ENCODE data around the gene TIAM2. TPM values are rescaled to one million over a fixed set of nuclear protein-coding genes. Genes with fewer than 3 reads are reported as not detected.

The TIAM2 gene
- total and polyA plus RNA-seq, 7 donors = 3.4 to 20.3 (median 10.0) TPM

DNA sequence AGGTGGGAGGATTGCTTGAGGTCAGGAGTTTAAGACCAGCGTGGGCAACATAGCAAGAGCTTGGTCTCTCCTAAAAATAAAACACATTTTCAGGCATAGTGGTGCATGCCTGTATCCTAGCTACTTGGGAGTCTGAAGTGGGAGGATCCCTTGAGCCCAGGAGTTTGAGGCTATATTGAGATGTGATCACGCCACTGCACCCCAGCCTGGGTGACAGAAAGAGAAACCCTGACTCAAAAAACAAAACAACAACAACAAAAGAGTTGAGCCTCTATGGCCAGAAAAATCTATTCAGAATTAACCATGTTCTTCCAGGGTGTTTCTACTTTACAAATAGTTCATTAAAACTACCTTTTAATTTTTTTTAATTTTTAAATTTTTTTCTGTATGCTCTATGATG lies 60.6 kb downstream of the TIAM2 start:
- 89 to 94% (median 93%) methylated on average over 2 of the region's 2 CpGs for WGBS, 3 donors
- intact Hi-C loops (cut with DNase I) = no loop called here
- H3K27ac ChIP-seq = no peak overlapping the region
- DNase-seq = no peak
- H3K36me3 ChIP-seq (ENCODE audit: insufficient read depth in 1 of 2, low read depth in 1 of 2) = no peaks in the 10 kb centered on the region
- TF ChIP-seq, protein P1, sequence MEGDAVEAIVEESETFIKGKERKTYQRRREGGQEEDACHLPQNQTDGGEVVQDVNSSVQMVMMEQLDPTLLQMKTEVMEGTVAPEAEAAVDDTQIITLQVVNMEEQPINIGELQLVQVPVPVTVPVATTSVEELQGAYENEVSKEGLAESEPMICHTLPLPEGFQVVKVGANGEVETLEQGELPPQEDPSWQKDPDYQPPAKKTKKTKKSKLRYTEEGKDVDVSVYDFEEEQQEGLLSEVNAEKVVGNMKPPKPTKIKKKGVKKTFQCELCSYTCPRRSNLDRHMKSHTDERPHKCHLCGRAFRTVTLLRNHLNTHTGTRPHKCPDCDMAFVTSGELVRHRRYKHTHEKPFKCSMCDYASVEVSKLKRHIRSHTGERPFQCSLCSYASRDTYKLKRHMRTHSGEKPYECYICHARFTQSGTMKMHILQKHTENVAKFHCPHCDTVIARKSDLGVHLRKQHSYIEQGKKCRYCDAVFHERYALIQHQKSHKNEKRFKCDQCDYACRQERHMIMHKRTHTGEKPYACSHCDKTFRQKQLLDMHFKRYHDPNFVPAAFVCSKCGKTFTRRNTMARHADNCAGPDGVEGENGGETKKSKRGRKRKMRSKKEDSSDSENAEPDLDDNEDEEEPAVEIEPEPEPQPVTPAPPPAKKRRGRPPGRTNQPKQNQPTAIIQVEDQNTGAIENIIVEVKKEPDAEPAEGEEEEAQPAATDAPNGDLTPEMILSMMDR (IDR thresholded peaks at IDR 0.05) = no peak
- no peaks in the 10 kb centered on the region for H3K27me3 ChIP-seq (ENCODE audit: insufficient read depth in 3 of 3, low read length in 2 of 3)
- no peaks in the 10 kb centered on the region for H3K9me3 ChIP-seq
- H3K4me3 ChIP-seq = no peak overlapping the region
- no peaks in the 10 kb centered on the region for H3K4me1 ChIP-seq
- no peak for ATAC-seq

DNA sequence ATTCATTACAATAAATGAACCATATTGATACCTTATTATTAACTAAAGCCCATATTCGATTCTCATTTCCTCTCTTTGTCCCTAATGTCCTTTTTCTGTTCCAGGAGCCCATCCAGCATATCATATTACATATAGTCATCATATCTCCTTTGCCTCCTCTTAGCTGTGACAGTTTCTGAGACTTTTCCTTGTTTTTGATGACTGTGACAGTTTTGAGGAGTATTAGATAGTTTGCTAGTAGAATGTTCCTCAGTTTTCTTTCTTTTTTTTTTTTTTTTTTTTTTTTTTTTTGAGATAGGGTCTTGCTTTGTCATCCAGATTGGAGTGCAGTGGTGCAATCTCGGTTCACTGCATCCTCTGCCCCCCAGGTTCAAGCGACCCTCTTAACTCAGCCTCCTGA lies 61.6 kb downstream of the TIAM2 start:
- TF ChIP-seq, protein P1 (IDR thresholded peaks at IDR 0.05) = no peak
- Histone ChIP-seq H3K4me1 (no peaks in the 10 kb centered on the region), H3K27ac (no peak overlapping the region), H3K36me3 (ENCODE audit: insufficient read depth in 1 of 2, low read depth in 1 of 2) (no peaks in the 10 kb centered on the region), H3K4me3 (no peak overlapping the region), H3K27me3 (ENCODE audit: insufficient read depth in 3 of 3, low read length in 2 of 3) (no peaks in the 10 kb centered on the region), H3K9me3 (no peaks in the 10 kb centered on the region)
- DNase-seq (no peak), ATAC-seq (no peak)
- WGBS, 3 donors = 84 to 85% (median 85%) methylated on average over 3 of the region's 3 CpGs
- intact Hi-C loops (cut with DNase I) = no loop called here

DNA sequence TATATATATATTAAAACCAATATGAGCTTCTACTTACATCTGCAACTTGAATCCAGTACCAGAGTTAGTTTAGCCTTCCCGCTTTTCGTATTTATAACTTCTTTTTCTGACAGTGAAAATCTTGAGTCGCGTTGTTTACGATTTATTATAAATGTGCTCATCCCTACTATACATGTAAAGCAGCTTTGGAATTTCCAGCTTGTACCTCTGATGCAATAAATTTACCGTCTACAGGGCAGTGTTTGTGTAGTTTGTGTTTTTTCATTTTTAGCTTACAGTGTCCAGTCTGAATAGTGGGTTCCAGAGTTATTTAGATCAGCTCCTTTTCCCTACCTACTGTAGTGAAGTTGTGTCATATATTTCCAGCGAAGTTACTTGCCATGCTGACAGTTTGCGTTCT lies 66.3 kb downstream of the TIAM2 start:
- H3K36me3 ChIP-seq (ENCODE audit: insufficient read depth in 1 of 2, low read depth in 1 of 2) = no peaks in the 10 kb centered on the region
- ATAC-seq (no peak), DNase-seq (no peak)
- H3K9me3 ChIP-seq = no peaks in the 10 kb centered on the region
- intact Hi-C loops (cut with DNase I) = no loop called here
- no peak overlapping the region for H3K27ac ChIP-seq
- 94 to 95% (median 95%) methylated on average over 8 of the region's 8 CpGs for WGBS, 3 donors
- no peaks in the 10 kb centered on the region for H3K4me1 ChIP-seq
- no peaks in the 10 kb centered on the region for H3K27me3 ChIP-seq (ENCODE audit: insufficient read depth in 3 of 3, low read length in 2 of 3)
- TF ChIP-seq, protein P1 (IDR thresholded peaks at IDR 0.05) = no peak
- H3K4me3 ChIP-seq = no peak overlapping the region

DNA sequence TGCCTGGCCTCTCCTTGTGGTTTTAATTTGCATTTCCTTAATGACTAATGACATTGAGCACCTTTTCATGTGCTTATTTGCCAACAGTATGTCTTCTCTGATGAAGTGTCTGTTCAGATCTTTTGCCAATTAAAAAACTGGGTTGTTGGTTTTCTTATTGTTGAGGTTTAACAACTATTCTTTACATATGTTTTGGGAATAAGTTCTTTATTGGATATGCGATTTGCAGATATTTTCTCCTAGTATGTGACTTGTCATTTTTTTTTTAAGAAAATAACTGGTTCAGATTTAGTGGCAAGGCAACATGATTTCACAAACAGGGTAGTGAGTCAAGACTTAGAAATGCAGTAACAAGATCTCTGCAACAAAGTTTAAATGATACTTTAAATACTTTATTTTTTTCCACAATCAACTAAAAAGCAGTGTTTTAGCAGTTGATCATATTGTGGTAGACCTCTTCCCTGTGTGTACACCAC lies 67.8 kb downstream of the TIAM2 start:
- Histone ChIP-seq H3K4me1 (no peaks in the 10 kb centered on the region), H3K36me3 (ENCODE audit: insufficient read depth in 1 of 2, low read depth in 1 of 2) (no peaks in the 10 kb centered on the region), H3K27me3 (ENCODE audit: insufficient read depth in 3 of 3, low read length in 2 of 3) (no peaks in the 10 kb centered on the region), H3K4me3 (no peak overlapping the region), H3K9me3 (no peaks in the 10 kb centered on the region), H3K27ac (no peak overlapping the region)
- ATAC-seq = no peak
- 76 to 90% (median 78%) methylated on average over 1 of the region's 1 CpG for WGBS, 3 donors
- intact Hi-C loops (cut with DNase I) = no loop called here
- TF ChIP-seq, protein P1 (IDR thresholded peaks at IDR 0.05) = no peak
- no peak for DNase-seq

DNA sequence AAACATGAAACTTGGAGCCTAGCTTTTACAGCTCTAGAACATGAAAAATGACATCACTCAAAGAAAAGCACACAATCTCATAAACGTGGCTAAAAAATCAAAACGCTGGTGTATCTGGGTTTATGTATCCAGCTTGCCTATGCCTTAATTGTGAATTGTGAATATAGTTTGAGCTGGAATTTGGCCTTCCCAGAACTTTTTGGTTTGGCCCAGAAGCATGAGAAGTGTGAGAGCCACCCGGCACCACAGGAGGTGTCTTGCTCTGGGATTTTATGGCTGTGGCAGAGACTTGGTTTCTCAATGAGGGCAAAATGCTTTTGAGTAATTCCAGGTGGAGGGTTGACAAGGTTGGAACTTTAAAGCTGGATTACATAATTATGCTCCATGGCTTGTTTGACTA lies 69.2 kb downstream of the TIAM2 start:
- Histone ChIP-seq H3K9me3 (no peaks in the 10 kb centered on the region), H3K36me3 (ENCODE audit: insufficient read depth in 1 of 2, low read depth in 1 of 2) (no peaks in the 10 kb centered on the region), H3K4me1 (no peaks in the 10 kb centered on the region), H3K4me3 (no peak overlapping the region), H3K27ac (no peak overlapping the region), H3K27me3 (ENCODE audit: insufficient read depth in 3 of 3, low read length in 2 of 3) (no peaks in the 10 kb centered on the region)
- DNase-seq (no peak), ATAC-seq (no peak)
- TF ChIP-seq, protein P1 (IDR thresholded peaks at IDR 0.05) = no peak
- WGBS, 3 donors = 78 to 85% (median 81%) methylated on average over 3 of the region's 3 CpGs
- intact Hi-C loops (cut with DNase I) = no loop called here
